Kidney (tissue), 14 donors: ENCODE measurements around the gene PSMB8. TPM values are rescaled to one million over a fixed set of nuclear protein-coding genes. Genes with fewer than 3 reads are reported as not detected.

Source experiments
- DNase-seq, 5 donors: peaks; one replicate each; pipeline ENCODE4 v3.0.0-alpha.2; 2013 to 2020
- FAIRE-seq: peaks from 2 replicates; lab custom pipeline; 2012; peaks lifted over from hg19 to GRCh38; lab: Jason Lieb, UNC
- H3K27ac ChIP-seq, 2 donors: one replicate each; pipeline ENCODE4 v1.7.0; 2013; ENCODE audit warnings: low read depth in 2 of 2, low read length in 2 of 2, inconsistent platforms in 1 of 2
- H3K27me3 ChIP-seq: one replicate; pipeline ENCODE4 v1.7.1; 2013; ENCODE audit warnings: low read length, inconsistent platforms; ENCODE audit not compliant: control insufficient read depth, insufficient read depth
- H3K36me3 ChIP-seq, 3 donors: one replicate each; pipeline versions ENCODE4 v1.7.0 to v1.7.1; 2013; ENCODE audit warnings: low read length in 3 of 3, control low read depth in 1 of 3, inconsistent platforms in 1 of 3; ENCODE audit not compliant: insufficient read depth in 3 of 3, control insufficient read depth in 2 of 3
- H3K4me1 ChIP-seq, 3 donors: one replicate each; pipeline versions ENCODE4 v1.7.0 to v1.7.1; 2013; ENCODE audit warnings: low read length in 3 of 3, inconsistent platforms in 1 of 3, low read depth in 1 of 3; ENCODE audit not compliant: control insufficient read depth in 2 of 3, insufficient read depth in 2 of 3
- H3K4me3 ChIP-seq, 3 donors: one replicate each; pipeline versions ENCODE4 v1.7.0 to v1.8.1; 2013; ENCODE audit warnings: low read length in 3 of 3, control low read depth in 1 of 3, inconsistent platforms in 1 of 3
- H3K9ac ChIP-seq, 3 donors: one replicate each; pipeline versions ENCODE4 v1.7.0 to v1.7.1; 2013; ENCODE audit warnings: low read length in 3 of 3, control low read depth in 1 of 3, inconsistent platforms in 1 of 3
- H3K9me3 ChIP-seq, 3 donors: one replicate each; pipeline versions ENCODE4 v1.7.0 to v1.7.1; 2013; ENCODE audit warnings: low read length in 3 of 3, control low read depth in 1 of 3, inconsistent platforms in 1 of 3; ENCODE audit not compliant: control insufficient read depth in 2 of 3, insufficient read depth in 1 of 3
- intact Hi-C: fragments of 100-400 bp; cut with DNase I; formaldehyde crosslinking; loops from one replicate; pipeline ENCODE4 v1.11.1; 2022
- polyA plus RNA-seq: library from polyadenylated mRNA; stranded (reverse); fragments of 350-450 nt; fragmentation: Illumina TruSeq; extraction: RNeasy Lipid Tissue Mini Kit (QIAGEN cat#74804); gene quantifications from one replicate; pipeline ENCODE4 v1.2.3, GENCODE V29; 2014; ENCODE audit warnings: low read depth, low replicate concordance; ENCODE audit not compliant: insufficient read depth
- total RNA-seq: library from RNA; stranded (reverse); fragmentation: NEBNext Ultra II Directional; extraction: Animal tissue kit (Norgen Biotek cat#: 25700); gene quantifications from one replicate; pipeline ENCODE4 v1.2.1, GENCODE V29; 2021
- TF ChIP-seq, protein P1 (sequence below): IDR thresholded peaks from 3 replicates; pipeline ENCODE4 v1.5.1; 2012; ENCODE audit warnings: mild to moderate bottlenecking, moderate library complexity, borderline replicate concordance; ENCODE audit not compliant: insufficient read depth; ENCODE audit errors: extremely low read depth
- donor health status: control.
- donor health status: control.
- donor health status: control.
- donor health status: control.
- donor health status: control.
- donor health status: DM: yes; HTN: yes; CAD: no.
- donor health status: Normal renal cell carcinoma (clear cell type).

PSMB8 gene
- total and polyA plus RNA-seq, 2 donors from 2014 or later: 79.6 to 90.6 TPM

DNA sequence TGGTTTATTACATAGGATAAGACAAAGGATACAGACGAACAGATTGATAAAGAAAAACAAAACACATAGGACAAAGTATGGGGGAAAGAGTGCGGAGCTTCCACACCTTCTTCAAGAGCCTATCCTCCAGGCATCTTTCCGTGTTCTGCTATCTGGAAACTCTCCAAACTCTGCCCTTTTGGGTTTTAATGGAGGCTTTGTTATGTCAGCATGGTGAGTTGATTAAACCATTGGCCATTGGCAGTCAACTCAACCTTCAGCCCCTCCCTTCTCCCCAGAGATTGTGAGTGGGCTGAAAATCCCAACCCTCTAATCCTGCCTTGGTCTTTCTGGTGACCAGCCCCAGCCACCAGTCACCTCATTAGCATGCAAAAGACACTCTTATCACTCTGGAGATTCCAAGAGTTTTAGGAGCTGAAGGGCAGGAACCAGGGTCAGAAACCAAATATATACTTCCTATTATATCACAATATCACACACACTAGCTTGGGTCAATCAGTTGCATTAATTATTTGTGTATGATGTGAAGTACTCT lies 50.9 kb downstream of the PSMB8 start:
- TF ChIP-seq, protein P1, sequence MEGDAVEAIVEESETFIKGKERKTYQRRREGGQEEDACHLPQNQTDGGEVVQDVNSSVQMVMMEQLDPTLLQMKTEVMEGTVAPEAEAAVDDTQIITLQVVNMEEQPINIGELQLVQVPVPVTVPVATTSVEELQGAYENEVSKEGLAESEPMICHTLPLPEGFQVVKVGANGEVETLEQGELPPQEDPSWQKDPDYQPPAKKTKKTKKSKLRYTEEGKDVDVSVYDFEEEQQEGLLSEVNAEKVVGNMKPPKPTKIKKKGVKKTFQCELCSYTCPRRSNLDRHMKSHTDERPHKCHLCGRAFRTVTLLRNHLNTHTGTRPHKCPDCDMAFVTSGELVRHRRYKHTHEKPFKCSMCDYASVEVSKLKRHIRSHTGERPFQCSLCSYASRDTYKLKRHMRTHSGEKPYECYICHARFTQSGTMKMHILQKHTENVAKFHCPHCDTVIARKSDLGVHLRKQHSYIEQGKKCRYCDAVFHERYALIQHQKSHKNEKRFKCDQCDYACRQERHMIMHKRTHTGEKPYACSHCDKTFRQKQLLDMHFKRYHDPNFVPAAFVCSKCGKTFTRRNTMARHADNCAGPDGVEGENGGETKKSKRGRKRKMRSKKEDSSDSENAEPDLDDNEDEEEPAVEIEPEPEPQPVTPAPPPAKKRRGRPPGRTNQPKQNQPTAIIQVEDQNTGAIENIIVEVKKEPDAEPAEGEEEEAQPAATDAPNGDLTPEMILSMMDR: no peak
- intact Hi-C loops: no loop called here
- peaks cover 0 to 5% (median 4%) of the 10 kb centered on the region in 3 donors for H3K4me1 ChIP-seq
- no peaks in the 10 kb centered on the region for H3K9me3 ChIP-seq
- H3K27me3 ChIP-seq: no peaks in the 10 kb centered on the region
- H3K9ac ChIP-seq: no peak overlapping the region
- DNase-seq (no peak), FAIRE-seq (no peak)
- no peaks in the 10 kb centered on the region for H3K36me3 ChIP-seq
- no peak overlapping the region for H3K27ac ChIP-seq
- H3K4me3 ChIP-seq: no peak overlapping the region

Other genes starting within 250 kb of the PSMB8 start
- gene HLA-DQA1, start 206.6 kb downstream of the PSMB8 start, total RNA-seq: 63.5 TPM
- 29.6 TPM for gene HLA-DQA1, start 206.6 kb downstream of the PSMB8 start, polyA plus RNA-seq
- gene HLA-DQB1, start 177.4 kb downstream of the PSMB8 start, total RNA-seq: 13.8 TPM
- 48.0 TPM for gene HLA-DQB1, start 177.4 kb downstream of the PSMB8 start, polyA plus RNA-seq
- gene HLA-DQA2, start 102.7 kb downstream of the PSMB8 start, total RNA-seq: 6.4 TPM
- 10.0 TPM for gene HLA-DQA2, start 102.7 kb downstream of the PSMB8 start, polyA plus RNA-seq
- gene HLA-DQB2, start 80.5 kb downstream of the PSMB8 start, total RNA-seq: 15.1 TPM
- 1.7 TPM for gene HLA-DQB2, start 80.5 kb downstream of the PSMB8 start, polyA plus RNA-seq
- gene HLA-DOB, start 27.0 kb downstream of the PSMB8 start, total RNA-seq: 6.1 TPM
- gene HLA-DOB, start 27.0 kb downstream of the PSMB8 start, polyA plus RNA-seq: 1.9 TPM
- 37.6 TPM for gene TAP2, start 5.3 kb downstream of the PSMB8 start, total RNA-seq
- 25.4 TPM for gene TAP2, start 5.3 kb downstream of the PSMB8 start, polyA plus RNA-seq
- 45.4 TPM for gene TAP1, start 9.7 kb upstream of the PSMB8 start, total RNA-seq
- 32.1 TPM for gene TAP1, start 9.7 kb upstream of the PSMB8 start, polyA plus RNA-seq
- 56.6 TPM for gene PSMB9, start 10.1 kb upstream of the PSMB8 start, total RNA-seq
- gene PSMB9, start 10.1 kb upstream of the PSMB8 start, polyA plus RNA-seq: 52.8 TPM
- 78.0 TPM for gene HLA-DMB, start 97.0 kb upstream of the PSMB8 start, total RNA-seq
- gene HLA-DMB, start 97.0 kb upstream of the PSMB8 start, polyA plus RNA-seq: 45.5 TPM
- 98.5 TPM for gene HLA-DMA, start 109.0 kb upstream of the PSMB8 start, total RNA-seq
- gene HLA-DMA, start 109.0 kb upstream of the PSMB8 start, polyA plus RNA-seq: 101 TPM
- gene BRD2, start 124.5 kb upstream of the PSMB8 start, total RNA-seq: 184 TPM
- 73.9 TPM for gene BRD2, start 124.5 kb upstream of the PSMB8 start, polyA plus RNA-seq
- 21.6 TPM for gene HLA-DOA, start 165.5 kb upstream of the PSMB8 start, total RNA-seq
- gene HLA-DOA, start 165.5 kb upstream of the PSMB8 start, polyA plus RNA-seq: 10.8 TPM
- gene HLA-DPA1, start 229.6 kb upstream of the PSMB8 start, total RNA-seq: 200 TPM
- 154 TPM for gene HLA-DPA1, start 229.6 kb upstream of the PSMB8 start, polyA plus RNA-seq
- 181 TPM for gene HLA-DPB1, start 231.9 kb upstream of the PSMB8 start, total RNA-seq
- gene HLA-DPB1, start 231.9 kb upstream of the PSMB8 start, polyA plus RNA-seq: 141 TPM